ENCODE results near the gene CEP290.
"Not testable (repeated sequence)": the region's sequence is repeated elsewhere in the genome, so short reads cannot be mapped to it uniquely, and the experiment has no call there.

The CEP290 gene

GRCh38 chr12:88037770-88038169, 104.1 kb downstream of the CEP290 start:
- DNase-seq, result no peak

GRCh38 chr12:88036353-88036965, 105.4 kb downstream of the CEP290 start:
- no peak for DNase-seq

GRCh38 chr12:88035907-88036289, 106.0 kb downstream of the CEP290 start:
- no peak for DNase-seq

- peak; percentile 87 for DNase-seq
Observed at GRCh38 chr12:88035271-88035906, 106.5 kb downstream of the CEP290 start.

DNA sequence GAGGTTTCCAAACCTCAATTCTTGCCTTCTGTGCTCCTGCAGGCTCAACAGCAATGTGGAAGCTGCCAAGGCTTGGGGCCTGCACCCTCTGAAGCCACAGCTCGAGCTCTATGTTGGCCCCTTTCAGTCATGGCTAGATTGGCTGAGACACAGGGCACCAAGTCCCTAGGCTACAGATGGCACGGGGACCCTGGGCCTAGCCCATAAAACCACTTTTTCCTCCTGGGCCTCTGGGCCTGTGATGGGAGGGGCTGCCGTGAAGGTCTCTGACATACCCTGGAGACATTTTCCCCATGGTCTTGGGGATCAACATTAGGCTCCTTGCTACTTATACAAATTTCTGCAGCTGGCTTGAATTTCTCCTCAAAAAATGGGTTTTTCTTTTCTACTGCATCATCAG, 110.7 kb downstream of the CEP290 start:
- not testable (repeated sequence) for DNase-seq

- no peak for DNase-seq
Observed at GRCh38 chr12:88029093-88029665, 112.7 kb downstream of the CEP290 start, which contains the start of gene C12orf50. C12orf50 (minus strand) TSS chr12:88029401; CDS start chr12:88026962, 2,439 bp downstream.

- DNase-seq, result no peak
Observed at GRCh38 chr12:88026196-88026595, 115.7 kb downstream of the CEP290 start.

- no peak for DNase-seq
Observed at GRCh38 chr12:88017964-88018363, 123.9 kb downstream of the CEP290 start.

DNA sequence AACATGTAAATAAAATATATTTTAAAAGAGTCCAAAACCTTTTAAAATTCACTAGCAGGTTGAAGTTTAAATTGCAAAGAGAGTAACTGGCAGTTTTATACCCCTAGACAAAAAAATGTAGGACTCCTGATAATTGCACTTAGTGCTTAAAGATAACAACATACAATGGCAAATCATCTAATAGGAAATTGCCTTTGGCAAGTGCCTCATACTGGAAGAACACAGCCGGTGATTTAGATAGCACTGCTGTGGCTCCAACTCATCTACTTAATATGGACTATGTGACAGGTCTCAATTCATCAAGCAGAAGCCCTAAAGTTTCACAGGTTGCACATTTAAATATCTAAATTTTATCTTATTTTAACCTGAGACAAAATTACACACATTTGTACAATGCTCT, 126.1 kb downstream of the CEP290 start:
- no peak for DNase-seq

- no peak for DNase-seq
Observed at GRCh38 chr12:88011755-88012154, 130.1 kb downstream of the CEP290 start.

GRCh38 chr12:88006351-88006750, 135.5 kb downstream of the CEP290 start:
- no peak for DNase-seq

DNA sequence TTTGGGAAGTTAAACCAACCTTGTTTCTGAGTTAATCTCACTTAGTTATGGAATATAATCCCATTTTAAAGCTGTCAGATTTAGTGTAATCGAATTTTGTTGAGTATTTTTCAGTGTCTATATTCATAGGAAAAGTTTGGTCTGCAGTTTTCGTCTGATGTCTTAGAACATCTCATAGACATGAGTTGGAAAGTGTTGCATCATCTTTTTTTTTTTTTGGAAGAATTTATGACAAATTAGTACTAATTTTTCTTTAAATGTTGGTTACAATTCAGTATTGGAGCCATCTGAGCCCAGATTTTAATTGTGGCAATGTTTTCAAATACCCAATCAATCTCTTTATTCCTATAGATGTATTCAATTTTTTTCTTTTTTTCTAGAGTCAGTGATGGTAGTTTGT, 140.6 kb downstream of the CEP290 start:
- no peak for DNase-seq
